ENCODE measurements around the gene ADAMTS3.

DNA sequence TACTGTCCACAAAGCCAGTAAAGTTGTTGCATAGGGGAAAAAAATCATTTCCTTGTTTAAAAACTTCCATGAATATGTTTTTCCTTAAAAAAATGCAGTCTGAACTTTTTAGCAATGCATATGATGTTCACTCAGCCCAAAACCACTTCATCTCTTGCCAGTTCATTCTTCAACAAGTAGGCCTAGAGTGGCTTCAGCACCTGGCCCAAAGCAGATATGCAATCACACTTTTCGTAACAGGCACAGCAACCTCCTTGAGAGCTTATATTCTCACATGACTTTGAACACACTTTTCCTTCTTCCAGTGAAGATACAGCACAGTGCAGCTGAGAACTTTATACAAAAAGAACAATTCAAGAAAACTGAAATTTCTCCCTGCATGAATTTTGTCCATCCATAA lies 128.6 kb downstream of the ADAMTS3 start:
- TF ChIP-seq, protein P1, sequence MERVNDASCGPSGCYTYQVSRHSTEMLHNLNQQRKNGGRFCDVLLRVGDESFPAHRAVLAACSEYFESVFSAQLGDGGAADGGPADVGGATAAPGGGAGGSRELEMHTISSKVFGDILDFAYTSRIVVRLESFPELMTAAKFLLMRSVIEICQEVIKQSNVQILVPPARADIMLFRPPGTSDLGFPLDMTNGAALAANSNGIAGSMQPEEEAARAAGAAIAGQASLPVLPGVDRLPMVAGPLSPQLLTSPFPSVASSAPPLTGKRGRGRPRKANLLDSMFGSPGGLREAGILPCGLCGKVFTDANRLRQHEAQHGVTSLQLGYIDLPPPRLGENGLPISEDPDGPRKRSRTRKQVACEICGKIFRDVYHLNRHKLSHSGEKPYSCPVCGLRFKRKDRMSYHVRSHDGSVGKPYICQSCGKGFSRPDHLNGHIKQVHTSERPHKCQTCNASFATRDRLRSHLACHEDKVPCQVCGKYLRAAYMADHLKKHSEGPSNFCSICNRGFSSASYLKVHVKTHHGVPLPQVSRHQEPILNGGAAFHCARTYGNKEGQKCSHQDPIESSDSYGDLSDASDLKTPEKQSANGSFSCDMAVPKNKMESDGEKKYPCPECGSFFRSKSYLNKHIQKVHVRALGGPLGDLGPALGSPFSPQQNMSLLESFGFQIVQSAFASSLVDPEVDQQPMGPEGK (CRISPR knock-in tag; IDR thresholded peaks at IDR 0.05; ENCODE audit: borderline replicate concordance) = no peak
- TF ChIP-seq PPARA (CRISPR knock-in tag; IDR thresholded peaks at IDR 0.05; ENCODE audit: borderline replicate concordance) = no peak
- TF ChIP-seq, protein P2, sequence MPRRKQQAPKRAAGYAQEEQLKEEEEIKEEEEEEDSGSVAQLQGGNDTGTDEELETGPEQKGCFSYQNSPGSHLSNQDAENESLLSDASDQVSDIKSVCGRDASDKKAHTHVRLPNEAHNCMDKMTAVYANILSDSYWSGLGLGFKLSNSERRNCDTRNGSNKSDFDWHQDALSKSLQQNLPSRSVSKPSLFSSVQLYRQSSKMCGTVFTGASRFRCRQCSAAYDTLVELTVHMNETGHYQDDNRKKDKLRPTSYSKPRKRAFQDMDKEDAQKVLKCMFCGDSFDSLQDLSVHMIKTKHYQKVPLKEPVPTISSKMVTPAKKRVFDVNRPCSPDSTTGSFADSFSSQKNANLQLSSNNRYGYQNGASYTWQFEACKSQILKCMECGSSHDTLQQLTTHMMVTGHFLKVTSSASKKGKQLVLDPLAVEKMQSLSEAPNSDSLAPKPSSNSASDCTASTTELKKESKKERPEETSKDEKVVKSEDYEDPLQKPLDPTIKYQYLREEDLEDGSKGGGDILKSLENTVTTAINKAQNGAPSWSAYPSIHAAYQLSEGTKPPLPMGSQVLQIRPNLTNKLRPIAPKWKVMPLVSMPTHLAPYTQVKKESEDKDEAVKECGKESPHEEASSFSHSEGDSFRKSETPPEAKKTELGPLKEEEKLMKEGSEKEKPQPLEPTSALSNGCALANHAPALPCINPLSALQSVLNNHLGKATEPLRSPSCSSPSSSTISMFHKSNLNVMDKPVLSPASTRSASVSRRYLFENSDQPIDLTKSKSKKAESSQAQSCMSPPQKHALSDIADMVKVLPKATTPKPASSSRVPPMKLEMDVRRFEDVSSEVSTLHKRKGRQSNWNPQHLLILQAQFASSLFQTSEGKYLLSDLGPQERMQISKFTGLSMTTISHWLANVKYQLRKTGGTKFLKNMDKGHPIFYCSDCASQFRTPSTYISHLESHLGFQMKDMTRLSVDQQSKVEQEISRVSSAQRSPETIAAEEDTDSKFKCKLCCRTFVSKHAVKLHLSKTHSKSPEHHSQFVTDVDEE (CRISPR knock-in tag; IDR thresholded peaks at IDR 0.05) = no peak
- TF ChIP-seq, protein P3, sequence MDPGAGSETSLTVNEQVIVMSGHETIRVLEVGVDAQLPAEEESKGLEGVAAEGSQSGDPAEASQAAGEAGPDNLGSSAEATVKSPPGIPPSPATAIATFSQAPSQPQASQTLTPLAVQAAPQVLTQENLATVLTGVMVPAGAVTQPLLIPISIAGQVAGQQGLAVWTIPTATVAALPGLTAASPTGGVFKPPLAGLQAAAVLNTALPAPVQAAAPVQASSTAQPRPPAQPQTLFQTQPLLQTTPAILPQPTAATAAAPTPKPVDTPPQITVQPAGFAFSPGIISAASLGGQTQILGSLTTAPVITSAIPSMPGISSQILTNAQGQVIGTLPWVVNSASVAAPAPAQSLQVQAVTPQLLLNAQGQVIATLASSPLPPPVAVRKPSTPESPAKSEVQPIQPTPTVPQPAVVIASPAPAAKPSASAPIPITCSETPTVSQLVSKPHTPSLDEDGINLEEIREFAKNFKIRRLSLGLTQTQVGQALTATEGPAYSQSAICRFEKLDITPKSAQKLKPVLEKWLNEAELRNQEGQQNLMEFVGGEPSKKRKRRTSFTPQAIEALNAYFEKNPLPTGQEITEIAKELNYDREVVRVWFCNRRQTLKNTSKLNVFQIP (CRISPR knock-in tag; IDR thresholded peaks at IDR 0.05; ENCODE audit: borderline replicate concordance, low read depth) = no peak
- TF ChIP-seq ZFP3 (CRISPR knock-in tag; IDR thresholded peaks at IDR 0.05) = no peak
- TF ChIP-seq SNAI2 (CRISPR knock-in tag; IDR thresholded peaks at IDR 0.05) = no peak
- no peak for TF ChIP-seq ZNF70 (CRISPR knock-in tag; IDR thresholded peaks at IDR 0.05)

All from SK-N-SH treated with all-trans-retinoic acid at 6 μM for 48 hours (cell line).